ENCODE data around the gene MCEMP1. TPM values are rescaled to one million over a fixed set of nuclear protein-coding genes. Genes with fewer than 3 reads are reported as not detected.

Gene MCEMP1
- total RNA-seq, 1 donor from 2014 or later, result not detected

DNA sequence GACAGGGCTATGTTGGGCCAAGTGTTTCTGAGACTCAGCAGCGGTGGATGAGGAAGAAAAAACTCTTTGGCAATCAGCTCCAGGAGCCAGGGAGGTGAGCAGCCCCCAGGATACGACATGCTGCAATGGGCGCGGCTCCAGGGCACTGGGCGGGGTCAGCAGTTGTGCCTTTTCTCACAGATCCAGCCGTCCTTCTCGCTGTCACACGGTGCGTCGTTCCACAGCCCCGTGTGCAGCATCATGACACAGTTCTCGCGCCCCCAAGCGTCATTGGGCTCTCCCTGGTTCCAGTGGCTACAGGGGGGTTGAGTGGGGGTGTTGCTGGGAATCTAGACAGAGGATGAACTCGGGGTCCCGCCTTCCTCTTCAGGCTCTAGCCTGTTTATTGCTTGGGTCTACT is 52.3 kb downstream of the MCEMP1 start:
- Histone ChIP-seq H3K9me3 (ENCODE audit: low read depth) (no peaks in the 10 kb centered on the region), H3K4me3 (no peak overlapping the region), H4K20me1 (ENCODE audit: low read depth) (peaks cover 4% of the 10 kb centered on the region), H3K27ac (no peak overlapping the region), H3K79me2 (ENCODE audit: low read depth) (no peaks in the 10 kb centered on the region), H3K27me3 (peaks cover 97% of the 10 kb centered on the region), H3F3A (ENCODE audit: low read depth) (no peaks in the 10 kb centered on the region), H3K36me3 (no peaks in the 10 kb centered on the region), H3K9ac (no peak overlapping the region), H2AFZ (replicated peaks) (no peak overlapping the region), H3K4me2 (no peak overlapping the region), H3K4me1 (no peaks in the 10 kb centered on the region)
- Mint-ChIP-seq H3K4me3 (no peak overlapping the region), H3K27me3 (ENCODE audit: insufficient read depth, low read depth) (peaks cover 47% of the 10 kb centered on the region), H3K27ac (no peak overlapping the region), H3K36me3 (no peaks in the 10 kb centered on the region), H3K9me3 (peaks cover 3% of the 10 kb centered on the region), H3K4me1 (no peaks in the 10 kb centered on the region)
- no peak for DNase-seq (ENCODE audit: low spot score)
- TF ChIP-seq EZH2phosphoT487 (IDR thresholded peaks at IDR 0.05), result no peak
- no peak for TF ChIP-seq CTCF (IDR thresholded peaks at IDR 0.05)
- TF ChIP-seq EZH2 (IDR thresholded peaks at IDR 0.05), result no peak

Other genes starting within 250 kb of the MCEMP1 start
- gene PEX11G, start 188.1 kb upstream of the MCEMP1 start, total RNA-seq (ENCODE audit: low replicate concordance), result 1.0 and 5.7 TPM in 2 replicates
- 16.9 and 50.3 TPM in 2 replicates for gene ZNF358, start 161.0 kb upstream of the MCEMP1 start, total RNA-seq (ENCODE audit: low replicate concordance)
- 6.6 and 7.1 TPM in 2 replicates for gene MCOLN1, start 154.5 kb upstream of the MCEMP1 start, total RNA-seq (ENCODE audit: low replicate concordance)
- gene PNPLA6, start 141.4 kb upstream of the MCEMP1 start, total RNA-seq (ENCODE audit: low replicate concordance), result 25.5 and 78.9 TPM in 2 replicates
- 2.7 and 15.6 TPM in 2 replicates for gene CAMSAP3, start 81.2 kb upstream of the MCEMP1 start, total RNA-seq (ENCODE audit: low replicate concordance)
- 30.9 and 51.4 TPM in 2 replicates for gene XAB2, start 47.5 kb upstream of the MCEMP1 start, total RNA-seq (ENCODE audit: low replicate concordance)
- gene PET100, start 47.3 kb upstream of the MCEMP1 start, total RNA-seq (ENCODE audit: low replicate concordance), result 22.0 and 30.3 TPM in 2 replicates
- not detected in 2 replicates for gene PCP2, start 43.4 kb upstream of the MCEMP1 start, total RNA-seq (ENCODE audit: low replicate concordance)
- gene STXBP2, start 40.0 kb upstream of the MCEMP1 start, total RNA-seq (ENCODE audit: low replicate concordance), result 12.7 and 21.9 TPM in 2 replicates
- gene RETN, start 8.0 kb upstream of the MCEMP1 start, total RNA-seq (ENCODE audit: low replicate concordance), result not detected in 2 replicates
- gene TRAPPC5, start 3.7 kb downstream of the MCEMP1 start, total RNA-seq (ENCODE audit: low replicate concordance), result 24.4 and 53.7 TPM in 2 replicates
- not detected in 2 replicates for gene FCER2, start 25.0 kb downstream of the MCEMP1 start, total RNA-seq (ENCODE audit: low replicate concordance)
- gene CLEC4G, start 55.0 kb downstream of the MCEMP1 start, total RNA-seq (ENCODE audit: low replicate concordance), result not detected in 2 replicates
- gene CD209, start 70.4 kb downstream of the MCEMP1 start, total RNA-seq (ENCODE audit: low replicate concordance), result not detected in 2 replicates
- gene CLEC4M, start 86.2 kb downstream of the MCEMP1 start, total RNA-seq (ENCODE audit: low replicate concordance), result not detected in 2 replicates
- gene EVI5L, start 153.1 kb downstream of the MCEMP1 start, total RNA-seq (ENCODE audit: low replicate concordance), result 4.1 and 13.5 TPM in 2 replicates
- gene PRR36, start 197.3 kb downstream of the MCEMP1 start, total RNA-seq (ENCODE audit: low replicate concordance), result 0.07 and 2.8 TPM in 2 replicates
- 0.65 and 1.2 TPM in 2 replicates for gene LRRC8E, start 211.4 kb downstream of the MCEMP1 start, total RNA-seq (ENCODE audit: low replicate concordance)
- gene MAP2K7, start 226.8 kb downstream of the MCEMP1 start, total RNA-seq (ENCODE audit: low replicate concordance), result 14.4 and 20.7 TPM in 2 replicates
- gene TGFBR3L, start 237.7 kb downstream of the MCEMP1 start, total RNA-seq (ENCODE audit: low replicate concordance), result 0.99 and 1.8 TPM in 2 replicates
- 5.7 and 20.7 TPM in 2 replicates for gene SNAPC2, start 243.2 kb downstream of the MCEMP1 start, total RNA-seq (ENCODE audit: low replicate concordance)
- gene CTXN1, start 249.0 kb downstream of the MCEMP1 start, total RNA-seq (ENCODE audit: low replicate concordance), result 3.7 and 34.3 TPM in 2 replicates

Data from neural progenitor cell (in vitro differentiated cells).